Cardiac muscle cell (in vitro differentiated cells and primary cell): ENCODE results near the gene OSM. TPM values are rescaled to one million over a fixed set of nuclear protein-coding genes. Genes with fewer than 3 reads are reported as not detected.

Source experiments
- DNase-seq, 2 donors: peaks; one replicate each; pipeline versions ENCODE4 v3.0.0 to v3.0.0-alpha.2; 2010 to 2017; ENCODE audit warnings: low read depth in 1 of 2, low spot score in 1 of 2
- H3K27ac ChIP-seq: fragments of 200-600 bp; sonication (generic); 2 replicates; pipeline ENCODE4 v1.5.1; 2016
- H3K27me3 ChIP-seq: fragments of 200-600 bp; sonication (generic); 2 replicates; pipeline ENCODE4 v1.6.0; 2016; ENCODE audit warnings: control low read depth
- H3K36me3 ChIP-seq: fragments of 200-600 bp; sonication (generic); 2 replicates; pipeline ENCODE4 v1.5.1; 2016; ENCODE audit warnings: control low read depth
- H3K4me1 ChIP-seq: fragments of 200-600 bp; sonication (generic); 2 replicates; pipeline ENCODE4 v1.8.1; 2017; ENCODE audit warnings: low read depth, mild to moderate bottlenecking, mixed run types
- H3K4me3 ChIP-seq: fragments of 200-600 bp; sonication (generic); 2 replicates; pipeline ENCODE4 v1.5.1; 2016; ENCODE audit warnings: mild to moderate bottlenecking
- H3K9me3 ChIP-seq: fragments of 200-600 bp; sonication (generic); 2 replicates; pipeline ENCODE4 v1.5.1; 2017; ENCODE audit warnings: low read depth, mild to moderate bottlenecking, control low read depth
- polyA plus RNA-seq: library from polyadenylated mRNA; unstranded; fragments of >200 nt; fragmentation: Nextera tagmentation; extraction: Ambion mirVana; gene quantifications from 2 replicates; pipeline ENCODE4 v1.2.1, GENCODE V29; 2016
- total RNA-seq: library from RNA; depleted of rRNA; stranded (reverse); fragments of >200 nt; gene quantifications from 2 replicates; pipeline ENCODE4 v1.2.3, GENCODE V29; 2016
- TF ChIP-seq, protein P1 (sequence below): IDR thresholded peaks from 2 replicates; pipeline ENCODE4 v1.5.1; 2012; ENCODE audit warnings: low read depth, mild to moderate bottlenecking, low read length

The OSM gene
- not detected in 2 replicates for total RNA-seq
- not detected in 2 replicates for polyA plus RNA-seq

GRCh38 chr22:30266445-30267381 lies at the start of gene OSM:
TSS of gene OSM (minus strand) at chr22:30266851. CDS start at chr22:30266799, 52 bp downstream.
- H3K9me3 ChIP-seq, result no peaks in the 10 kb centered on the region
- TF ChIP-seq, protein P1, sequence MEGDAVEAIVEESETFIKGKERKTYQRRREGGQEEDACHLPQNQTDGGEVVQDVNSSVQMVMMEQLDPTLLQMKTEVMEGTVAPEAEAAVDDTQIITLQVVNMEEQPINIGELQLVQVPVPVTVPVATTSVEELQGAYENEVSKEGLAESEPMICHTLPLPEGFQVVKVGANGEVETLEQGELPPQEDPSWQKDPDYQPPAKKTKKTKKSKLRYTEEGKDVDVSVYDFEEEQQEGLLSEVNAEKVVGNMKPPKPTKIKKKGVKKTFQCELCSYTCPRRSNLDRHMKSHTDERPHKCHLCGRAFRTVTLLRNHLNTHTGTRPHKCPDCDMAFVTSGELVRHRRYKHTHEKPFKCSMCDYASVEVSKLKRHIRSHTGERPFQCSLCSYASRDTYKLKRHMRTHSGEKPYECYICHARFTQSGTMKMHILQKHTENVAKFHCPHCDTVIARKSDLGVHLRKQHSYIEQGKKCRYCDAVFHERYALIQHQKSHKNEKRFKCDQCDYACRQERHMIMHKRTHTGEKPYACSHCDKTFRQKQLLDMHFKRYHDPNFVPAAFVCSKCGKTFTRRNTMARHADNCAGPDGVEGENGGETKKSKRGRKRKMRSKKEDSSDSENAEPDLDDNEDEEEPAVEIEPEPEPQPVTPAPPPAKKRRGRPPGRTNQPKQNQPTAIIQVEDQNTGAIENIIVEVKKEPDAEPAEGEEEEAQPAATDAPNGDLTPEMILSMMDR, result no peak
- no peaks in the 10 kb centered on the region for H3K27me3 ChIP-seq
- no peak within 1 kb of the TSS for H3K27ac ChIP-seq
- no peaks in the 10 kb centered on the region for H3K36me3 ChIP-seq
- no peak for DNase-seq
- H3K4me1 ChIP-seq, result no peaks in the 10 kb centered on the region
- no peak within 1 kb of the TSS for H3K4me3 ChIP-seq

- Histone ChIP-seq H3K4me1 (peaks cover 11% of the 10 kb centered on the region), H3K4me3 (no peak overlapping the region), H3K27me3 (no peaks in the 10 kb centered on the region), H3K9me3 (no peaks in the 10 kb centered on the region), H3K36me3 (no peaks in the 10 kb centered on the region), H3K27ac (no peak overlapping the region)
- TF ChIP-seq, protein P1, result no peak
- DNase-seq, result no peak
These were observed 49.4 kb upstream of the OSM start for GRCh38 chr22:30315962-30316576.

DNA sequence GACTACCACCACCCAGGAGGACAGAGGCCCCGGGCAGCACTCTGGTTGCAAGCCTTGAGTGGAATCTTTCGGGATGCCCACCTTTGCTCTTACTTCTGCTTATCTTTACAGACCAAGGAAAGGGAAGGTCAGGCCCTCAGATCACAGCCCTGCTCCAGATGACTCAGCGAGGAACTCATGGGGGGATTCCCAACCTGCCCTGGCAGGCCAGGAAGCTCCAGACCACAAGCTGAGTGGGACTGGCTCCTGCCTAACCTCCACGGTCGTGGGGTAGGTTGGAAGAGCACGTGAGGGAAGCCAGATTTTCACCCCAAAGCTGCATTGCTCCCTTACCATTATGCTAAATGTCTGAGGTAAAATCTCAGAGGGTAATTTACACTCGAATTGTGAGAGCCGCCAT lies 48.3 kb upstream of the OSM start:
- TF ChIP-seq, protein P1, result no peak
- no peak for DNase-seq
- peaks cover 11% of the 10 kb centered on the region for H3K4me1 ChIP-seq
- H3K27ac ChIP-seq, result no peak overlapping the region
- H3K36me3 ChIP-seq, result no peaks in the 10 kb centered on the region
- H3K9me3 ChIP-seq, result no peaks in the 10 kb centered on the region
- no peaks in the 10 kb centered on the region for H3K27me3 ChIP-seq
- no peak overlapping the region for H3K4me3 ChIP-seq

DNA sequence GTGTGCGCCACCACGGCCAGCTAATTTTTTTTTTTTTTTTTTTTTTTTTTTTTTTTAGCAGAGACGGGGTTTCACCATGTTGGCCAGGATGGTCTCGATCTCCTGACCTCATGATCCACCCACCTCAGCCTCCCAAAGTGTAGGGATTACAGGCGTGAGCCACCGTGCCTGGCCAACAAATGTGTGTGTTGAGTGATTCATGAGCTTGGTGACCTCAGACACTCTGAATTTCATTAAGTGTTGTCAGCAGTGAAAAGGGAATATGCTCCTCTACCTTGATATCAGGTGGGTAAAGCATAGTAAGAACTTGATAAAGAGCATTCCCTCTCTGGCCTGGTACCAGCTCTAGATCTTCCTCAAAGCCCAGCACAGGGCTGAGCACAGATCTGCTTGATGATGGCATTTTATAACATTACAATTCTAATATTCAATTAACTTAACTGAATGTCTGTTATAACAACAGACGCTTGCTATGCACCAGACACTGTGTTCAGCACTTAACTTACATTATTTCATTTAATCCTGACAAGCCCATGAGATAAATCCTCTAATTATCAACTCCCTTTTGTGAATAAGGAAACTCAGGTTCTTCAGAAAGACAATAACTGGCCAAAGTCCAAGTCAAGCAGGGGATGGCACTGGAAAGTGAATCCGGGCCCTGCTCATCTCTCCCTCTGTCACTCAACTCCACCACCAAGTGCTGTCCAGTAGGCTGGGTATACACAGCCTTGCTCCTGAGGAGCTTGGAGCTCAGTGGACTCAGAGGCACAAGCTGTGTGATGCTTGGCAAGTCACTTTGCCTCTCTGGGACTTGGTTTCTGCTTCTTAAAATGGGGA lies 47.1 kb upstream of the OSM start:
- Histone ChIP-seq H3K4me3 (no peak overlapping the region), H3K27ac (no peak overlapping the region), H3K9me3 (no peaks in the 10 kb centered on the region), H3K4me1 (peaks cover 10% of the 10 kb centered on the region), H3K27me3 (no peaks in the 10 kb centered on the region), H3K36me3 (no peaks in the 10 kb centered on the region)
- TF ChIP-seq, protein P1, result no peak
- DNase-seq, result no peak

DNA sequence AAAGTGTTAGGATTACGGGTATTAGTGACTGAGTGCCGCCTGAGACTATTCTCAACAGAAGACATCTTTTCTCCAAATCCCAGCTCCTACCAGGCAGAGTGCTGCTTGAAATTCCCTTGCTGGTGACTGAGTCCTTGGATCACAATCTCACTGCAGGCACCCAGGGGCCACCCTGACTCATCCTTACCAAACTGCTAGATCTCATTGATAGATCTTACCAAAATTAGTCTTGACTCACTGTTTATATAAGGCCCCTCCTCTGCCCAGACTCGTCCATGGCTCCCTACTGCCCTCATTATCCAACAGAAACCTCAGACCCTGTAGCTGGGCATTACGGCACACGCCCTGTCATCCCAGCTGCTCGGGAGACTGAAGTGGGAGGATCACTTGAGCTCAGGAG lies 45.4 kb upstream of the OSM start:
- no peaks in the 10 kb centered on the region for H3K9me3 ChIP-seq
- H3K4me3 ChIP-seq, result no peak overlapping the region
- H3K4me1 ChIP-seq, result peaks cover 7% of the 10 kb centered on the region
- DNase-seq, result no peak
- H3K27me3 ChIP-seq, result no peaks in the 10 kb centered on the region
- no peaks in the 10 kb centered on the region for H3K36me3 ChIP-seq
- H3K27ac ChIP-seq, result no peak overlapping the region
- TF ChIP-seq, protein P1, result no peak
